ENCODE data around the gene PPIL6.

- TF ChIP-seq STAT1 (IDR thresholded peaks at IDR 0.05; ENCODE audit: unreplicated experiment) (no peak), ZNF114 (CRISPR knock-in tag; IDR thresholded peaks at IDR 0.05) (no peak), EZH2 (IDR thresholded peaks at IDR 0.05; ENCODE audit: low read depth, unreplicated experiment) (no peak), CTCF (conservative IDR thresholded peaks at IDR 0.05; ENCODE audit: low read depth in 2 of 2) (no peak), REST (IDR thresholded peaks at IDR 0.05; ENCODE audit: unreplicated experiment) (no peak), POLR2AphosphoS5 (IDR thresholded peaks at IDR 0.05; ENCODE audit: low read depth) (no peak), ETS1 (IDR thresholded peaks at IDR 0.05) (no peak), EZH2phosphoT487 (IDR thresholded peaks at IDR 0.05; ENCODE audit: unreplicated experiment) (no peak), ZNF462 (CRISPR knock-in tag; IDR thresholded peaks at IDR 0.05) (no peak), JUNB (IDR thresholded peaks at IDR 0.05; ENCODE audit: unreplicated experiment) (no peak)
Observed at GRCh38 chr6:109473120-109473519, 32.7 kb upstream of the PPIL6 start.
